Stomach (tissue), 9 donors: Measurements from ENCODE around the gene PUM2. TPM values are rescaled to one million over a fixed set of nuclear protein-coding genes. Genes with fewer than 3 reads are reported as not detected.

Experiments
- DNase-seq, 2 donors: peaks; one replicate each; pipeline versions ENCODE4 v3.0.0 to v3.0.0-alpha.2; 2013 to 2019
- H3K27ac ChIP-seq, 5 donors: fragments of 200-600 bp in 4 of 5; sonication (generic) in 4 of 5; one replicate each; pipeline ENCODE4 v1.5.1; 2013 to 2019; ENCODE audit warnings: mild to moderate bottlenecking in 1 of 5, moderate library complexity in 1 of 5
- H3K27me3 ChIP-seq, 3 donors: fragments of 200-600 bp; sonication (generic); one replicate each; pipeline ENCODE4 v1.5.1; 2017 to 2019; ENCODE audit warnings: mixed run types in 1 of 3
- H3K36me3 ChIP-seq, 4 donors: fragments of 200-600 bp; sonication (generic); 1 replicate in 3 of 4; 2 replicates in 1 of 4; pipeline ENCODE4 v1.5.1; 2016 to 2019
- H3K4me1 ChIP-seq, 4 donors: fragments of 200-600 bp; sonication (generic); one replicate each; pipeline ENCODE4 v1.5.1; 2016 to 2019
- H3K4me3 ChIP-seq, 4 donors: fragments of 200-600 bp; sonication (generic) in 3 of 4; one replicate each; pipeline ENCODE4 v1.5.1; 2016 to 2019; ENCODE audit warnings: mild to moderate bottlenecking in 1 of 4
- H3K9me3 ChIP-seq, 4 donors: fragments of 200-600 bp; sonication (generic); one replicate each; pipeline ENCODE4 v1.5.1; 2016 to 2019
- CTCF ChIP-seq, 7 experiments: fragments of 450-650 bp in 4 of 7; fragments of 200-600 bp in 3 of 7; sonication (generic) in 3 of 7; IDR thresholded peaks; one replicate each; pipeline ENCODE4 v1.5.1; 2016 to 2019; ENCODE audit warnings: antibody characterized with exemption in 7 of 7, control low read depth in 2 of 7, mild to moderate bottlenecking in 1 of 7
- EP300 ChIP-seq: sonication (generic); formaldehyde crosslinking; IDR thresholded peaks from one replicate; pipeline ENCODE4 v1.6.1; 2017; ENCODE audit warnings: antibody characterized with exemption
- POLR2A ChIP-seq, 4 donors: fragments of 450-650 bp; IDR thresholded peaks; one replicate each; pipeline ENCODE4 v1.6.1; 2016; ENCODE audit warnings: antibody characterized with exemption in 4 of 4, control low read depth in 2 of 4, mild to moderate bottlenecking in 1 of 4, moderate library complexity in 1 of 4
- POLR2AphosphoS5 ChIP-seq, 3 donors: sonication (generic); formaldehyde crosslinking; IDR thresholded peaks; one replicate each; pipeline ENCODE4 v1.6.1; 2016; ENCODE audit warnings: antibody characterized with exemption in 3 of 3
- WGBS, 5 donors: extraction: QIAGEN DNeasy Blood & Tissue Kit in 3 of 5; methylation state at CpG; one replicate each; pipeline versions ENCODE4 v1.1.5 to v1.1.7; 2013 to 2018; 5-methylcytosine and 5-hydroxymethylcytosine counted together
- intact Hi-C: fragments of 100-400 bp; cut with DNase I; formaldehyde crosslinking; loops from one replicate; pipeline ENCODE4 v1.15.1; 2023; ENCODE audit warnings: low total_unique reads
- polyA plus RNA-seq, 3 donors: library from polyadenylated mRNA; stranded (reverse); fragments of 200-250 nt; gene quantifications; one replicate each; pipeline ENCODE4 v1.2.3, GENCODE V29; 2013
- total RNA-seq, 5 donors: library from RNA; depleted of rRNA; stranded (reverse); fragments of >200 nt; gene quantifications; one replicate each; pipeline versions ENCODE4 v1.1.0 to v1.2.3, GENCODE V29; 2014 to 2016
- donor health status: healthy with polysubstance abuse.
- donor health status: Bipolar disorder and iron deficiency.
- donor health status: healthy.

Gene PUM2
- total and polyA plus RNA-seq, 8 donors, result 20.9 to 128 (median 39.7) TPM

GRCh38 chr2:20205069-20205468, 145.6 kb downstream of the PUM2 start:
- Histone ChIP-seq H3K27ac (peak overlapping the region in 3 of 5 donors; percentile 80 to 92 (median 82)), H3K36me3 (peaks cover 7 to 43% (median 32%) of the 10 kb centered on the region in 4 donors), H3K9me3 (no peaks in the 10 kb centered on the region), H3K4me1 (peaks cover 32 to 55% (median 47%) of the 10 kb centered on the region in 4 donors), H3K27me3 (no peaks in the 10 kb centered on the region), H3K4me3 (no peak overlapping the region)
- WGBS, 5 donors, result 79 to 89% (median 87%) methylated on average over 5 to 7 of the region's 7 CpGs
- no peak for TF ChIP-seq POLR2AphosphoS5 (IDR thresholded peaks at IDR 0.05)
- no peak for TF ChIP-seq CTCF (IDR thresholded peaks at IDR 0.05)
- no peak for TF ChIP-seq EP300
- TF ChIP-seq POLR2A (IDR thresholded peaks at IDR 0.05), result no peak
- intact Hi-C loops, result no loop called here
- DNase-seq, result no peak

- peaks cover 7 to 43% (median 32%) of the 10 kb centered on the region in 4 donors for H3K36me3 ChIP-seq
- TF ChIP-seq POLR2AphosphoS5 (IDR thresholded peaks at IDR 0.05) (no peak), EP300 (no peak), POLR2A (IDR thresholded peaks at IDR 0.05) (no peak), CTCF (IDR thresholded peaks at IDR 0.05) (no peak)
- no peaks in the 10 kb centered on the region for H3K9me3 ChIP-seq
- H3K27ac ChIP-seq, result no peak overlapping the region
- WGBS, 5 donors, result 83 to 91% (median 85%) methylated on average over 8 to 17 of the region's 17 CpGs
- H3K4me1 ChIP-seq, result peaks cover 30 to 53% (median 44%) of the 10 kb centered on the region in 4 donors
- H3K27me3 ChIP-seq, result no peaks in the 10 kb centered on the region
- intact Hi-C loops, result no loop called here
- DNase-seq, result no peak
- no peak overlapping the region for H3K4me3 ChIP-seq
Observed at GRCh38 chr2:20203521-20204225, 147.0 kb downstream of the PUM2 start.

GRCh38 chr2:20203072-20203471, 147.6 kb downstream of the PUM2 start:
- H3K9me3 ChIP-seq, result no peaks in the 10 kb centered on the region
- WGBS, 5 donors, result 94 to 98% (median 95%) methylated on average over 10 of the region's 10 CpGs
- no peak for TF ChIP-seq CTCF (IDR thresholded peaks at IDR 0.05)
- TF ChIP-seq POLR2A (IDR thresholded peaks at IDR 0.05), result no peak
- no peak for TF ChIP-seq EP300
- no peak for TF ChIP-seq POLR2AphosphoS5 (IDR thresholded peaks at IDR 0.05)
- intact Hi-C loops, result no loop called here
- no peak for DNase-seq
- no peak overlapping the region for H3K4me3 ChIP-seq
- H3K36me3 ChIP-seq, result peaks cover 7 to 43% (median 32%) of the 10 kb centered on the region in 4 donors
- H3K4me1 ChIP-seq, result peaks cover 31 to 53% (median 45%) of the 10 kb centered on the region in 4 donors
- H3K27ac ChIP-seq, result no peak overlapping the region
- H3K27me3 ChIP-seq, result no peaks in the 10 kb centered on the region

- Histone ChIP-seq H3K9me3 (no peaks in the 10 kb centered on the region), H3K36me3 (peaks cover 7 to 43% (median 32%) of the 10 kb centered on the region in 4 donors), H3K27ac (no peak overlapping the region), H3K4me1 (peaks cover 31 to 53% (median 39%) of the 10 kb centered on the region in 4 donors), H3K4me3 (no peak overlapping the region), H3K27me3 (no peaks in the 10 kb centered on the region)
- 86 to 92% (median 89%) methylated on average over 14 to 17 of the region's 17 CpGs for WGBS, 5 donors
- intact Hi-C loops, result no loop called here
- TF ChIP-seq POLR2A (IDR thresholded peaks at IDR 0.05), result no peak
- no peak for TF ChIP-seq POLR2AphosphoS5 (IDR thresholded peaks at IDR 0.05)
- no peak for TF ChIP-seq CTCF (IDR thresholded peaks at IDR 0.05)
- TF ChIP-seq EP300, result no peak
- DNase-seq, result no peak
Observed at GRCh38 chr2:20201671-20202070, 149.0 kb downstream of the PUM2 start.
